Skin epidermis (tissue), 12 donors: ENCODE measurements around the gene SPTSSB.

Experiments used
- H3K27ac ChIP-seq, 21 experiments: fragments of 200-600 bp; sonication (generic) in 11 of 21; one replicate each; pipeline ENCODE4 v1.5.0; 2020; ENCODE audit warnings: mild to moderate bottlenecking in 3 of 21, inconsistent platforms in 2 of 21, moderate library complexity in 2 of 21
- H3K4me3 ChIP-seq, 7 experiments: fragments of 200-600 bp; sonication (generic) in 2 of 7; one replicate each; pipeline ENCODE4 v1.5.0; 2020; ENCODE audit warnings: inconsistent platforms in 2 of 7, mild to moderate bottlenecking in 2 of 7, moderate library complexity in 1 of 7

SPTSSB gene

DNA sequence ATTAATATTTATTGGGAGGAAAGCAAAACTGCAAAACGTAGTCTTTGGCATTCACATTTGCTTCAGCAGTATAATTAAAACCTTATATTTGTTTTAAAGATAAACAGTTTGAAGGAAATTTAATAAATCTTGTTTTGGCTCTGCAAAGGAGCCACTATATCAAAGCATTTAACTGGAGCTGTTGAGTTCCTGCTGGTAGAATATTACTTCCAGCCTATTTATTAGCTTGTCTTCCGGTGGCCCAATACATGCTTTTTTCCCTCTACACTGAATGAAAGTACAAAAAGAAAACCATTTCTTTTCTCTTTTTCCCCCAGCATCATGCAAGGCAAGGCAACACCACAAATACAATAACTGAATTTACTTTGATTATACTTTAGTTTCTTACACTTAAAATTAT is 26.3 kb downstream of the SPTSSB start:
- Histone ChIP-seq H3K27ac (no peak overlapping the region), H3K4me3 (no peak overlapping the region)

DNA sequence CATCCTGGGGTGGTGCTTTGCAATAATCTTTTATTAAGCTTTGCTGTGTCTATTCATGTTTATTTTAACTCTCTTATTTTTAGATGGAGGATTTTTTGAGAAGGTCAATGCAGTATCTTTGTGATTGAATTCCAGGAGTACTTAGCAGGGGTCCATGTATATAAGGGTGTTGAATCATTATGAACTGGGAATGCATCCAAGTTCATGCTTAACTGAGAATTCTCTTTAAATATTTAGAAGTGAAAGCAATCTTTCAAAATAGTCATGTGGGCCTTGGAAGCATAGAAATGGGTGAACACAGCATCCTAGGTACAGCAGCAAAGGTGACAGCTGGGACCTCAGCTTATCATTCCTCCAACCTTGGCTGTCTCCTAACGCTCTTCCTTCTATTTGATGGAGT is 27.3 kb downstream of the SPTSSB start:
- H3K27ac ChIP-seq, result no peak overlapping the region
- H3K4me3 ChIP-seq, result no peak overlapping the region

DNA sequence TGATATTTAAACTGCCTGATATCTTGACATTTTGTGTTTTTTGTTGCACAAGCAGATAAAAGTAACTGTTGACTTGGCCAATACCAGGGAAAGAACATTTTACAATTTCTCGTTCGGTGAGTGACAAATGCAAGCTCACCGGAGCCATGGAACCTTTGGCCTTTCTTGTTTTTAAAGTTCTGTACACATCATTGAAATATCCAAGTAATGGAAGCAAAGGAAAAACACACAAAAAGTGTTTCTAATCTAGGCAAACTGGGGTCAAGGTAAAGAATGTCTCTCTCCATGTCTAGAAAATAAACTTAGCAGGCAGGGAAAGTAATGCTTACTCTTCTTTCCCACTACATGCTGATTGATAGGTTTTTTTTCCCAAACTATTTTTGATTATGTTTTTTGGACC is 27.8 kb downstream of the SPTSSB start:
- H3K4me3 ChIP-seq, result no peak overlapping the region
- H3K27ac ChIP-seq, result no peak overlapping the region

DNA sequence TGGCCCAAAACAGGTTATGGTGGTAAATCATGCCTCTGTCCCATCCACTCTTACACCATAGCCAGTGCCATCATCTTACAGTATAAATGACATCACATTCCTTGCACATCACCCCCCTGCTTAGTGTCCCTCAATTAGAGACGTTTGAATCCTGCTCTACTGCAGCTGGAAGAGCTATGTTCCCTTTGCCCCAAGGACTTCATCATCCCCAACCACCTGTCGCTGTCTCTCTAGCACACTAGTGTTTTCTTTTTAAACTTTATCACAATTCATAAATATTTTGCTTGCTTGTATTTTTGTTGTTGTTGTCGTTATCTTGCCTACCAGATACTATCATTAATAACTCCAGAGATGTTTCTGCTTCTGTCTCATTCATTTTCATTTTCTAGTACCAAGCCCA is 28.7 kb downstream of the SPTSSB start:
- no peak overlapping the region for H3K27ac ChIP-seq
- H3K4me3 ChIP-seq, result no peak overlapping the region

DNA sequence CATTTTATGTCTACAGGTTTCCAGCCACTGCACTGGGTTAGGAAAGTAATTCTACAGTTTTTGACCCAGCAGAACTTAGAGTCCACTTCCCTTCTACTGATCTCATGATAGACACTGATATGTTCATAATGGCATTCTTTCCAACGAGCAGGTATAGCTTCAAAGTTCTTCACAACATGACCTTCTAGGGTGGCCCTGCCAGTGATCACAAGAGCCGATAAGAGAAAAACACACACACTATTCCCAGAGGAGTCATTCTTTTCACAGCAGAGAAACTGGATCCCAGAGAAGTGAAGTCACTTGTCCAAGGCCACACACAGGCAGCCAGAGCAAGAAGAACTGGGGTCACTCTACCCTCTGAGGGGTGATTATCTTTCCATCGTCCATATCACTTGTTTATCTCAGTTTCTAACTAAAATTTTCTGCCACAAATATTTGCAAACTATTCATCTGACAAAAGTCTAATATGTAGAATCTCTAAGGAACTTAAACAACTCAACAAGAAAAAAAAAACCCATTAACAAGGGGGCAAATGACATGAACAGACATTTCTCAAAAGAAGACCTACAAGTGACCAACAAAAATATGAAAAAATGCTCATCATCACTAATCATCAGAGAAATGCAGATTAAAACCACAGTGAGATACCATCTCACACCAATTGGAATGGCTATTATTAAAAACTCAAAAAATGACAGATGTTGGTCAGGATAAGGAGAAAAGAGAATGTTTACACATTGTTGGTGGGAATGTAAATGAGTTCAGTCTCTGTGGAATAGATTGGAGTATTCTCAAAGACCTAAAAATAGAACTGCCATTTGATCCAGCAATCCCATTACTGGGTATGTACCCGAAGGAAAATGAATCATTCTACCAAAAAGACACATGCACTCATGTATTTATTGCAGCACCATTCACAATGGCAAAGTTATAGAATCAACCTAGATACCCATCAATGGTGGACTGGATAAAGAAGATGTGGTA is 31.5 kb downstream of the SPTSSB start:
- H3K4me3 ChIP-seq, result no peak overlapping the region
- no peak overlapping the region for H3K27ac ChIP-seq

DNA sequence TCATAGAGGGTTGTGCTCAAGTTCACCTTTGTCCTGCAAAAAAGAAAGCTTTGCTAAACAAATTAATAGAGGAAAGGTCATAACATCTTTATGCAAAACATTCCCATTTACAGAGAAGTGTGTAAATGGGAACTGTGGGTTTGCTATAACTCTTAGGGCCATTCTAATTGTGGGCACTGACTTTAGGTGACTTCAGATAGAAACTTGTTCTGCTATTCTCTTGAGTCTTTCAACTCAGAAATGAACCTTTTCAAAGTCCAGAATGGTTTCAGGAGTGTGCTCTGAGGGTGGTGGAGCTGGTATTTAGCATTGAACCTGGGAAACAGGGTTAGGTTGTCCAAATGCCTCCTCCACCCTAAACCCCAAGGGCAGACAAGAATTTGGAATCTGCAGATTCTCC is 34.0 kb downstream of the SPTSSB start:
- no peak overlapping the region for H3K4me3 ChIP-seq
- H3K27ac ChIP-seq, result no peak overlapping the region

DNA sequence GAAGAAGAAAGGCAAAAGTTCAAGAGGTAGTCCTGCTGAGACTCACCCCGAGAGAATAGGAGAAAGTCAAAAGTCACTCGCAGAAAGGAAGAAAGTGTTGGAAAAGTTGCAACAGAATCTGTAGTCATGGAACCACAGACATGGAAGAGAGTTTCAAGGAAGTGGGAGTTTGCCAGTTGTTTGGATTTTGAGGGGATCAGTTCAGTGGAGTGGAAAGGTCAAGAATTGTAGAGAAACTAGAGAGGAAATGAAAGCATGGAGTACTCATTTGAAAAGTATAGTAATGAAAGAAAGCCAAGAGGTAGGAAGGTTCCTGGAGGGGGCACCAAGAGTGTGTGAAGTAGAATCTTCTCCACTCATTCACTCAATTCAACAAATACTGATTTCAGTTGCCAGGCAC is 34.7 kb downstream of the SPTSSB start:
- Histone ChIP-seq H3K4me3 (no peak overlapping the region), H3K27ac (no peak overlapping the region)

DNA sequence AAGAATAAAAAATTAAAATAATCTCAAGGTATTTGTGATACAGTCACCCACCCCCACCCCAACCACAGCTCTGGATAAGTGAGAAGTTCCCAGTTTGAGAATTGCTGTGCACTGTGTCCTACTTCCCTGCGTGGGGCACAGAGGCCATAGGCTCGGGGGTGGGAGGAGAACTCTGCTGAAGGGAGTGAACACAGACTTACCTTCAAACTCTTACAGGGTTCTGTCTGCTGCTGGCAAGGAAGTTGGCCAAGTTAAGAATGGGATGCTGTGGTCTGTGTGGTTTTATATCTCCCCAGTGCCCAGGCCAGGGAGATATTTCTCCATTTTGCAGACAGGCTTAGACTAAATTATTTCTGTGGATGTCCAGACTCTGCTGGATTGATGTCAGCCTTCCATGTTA is 37.6 kb downstream of the SPTSSB start:
- no peak overlapping the region for H3K4me3 ChIP-seq

DNA sequence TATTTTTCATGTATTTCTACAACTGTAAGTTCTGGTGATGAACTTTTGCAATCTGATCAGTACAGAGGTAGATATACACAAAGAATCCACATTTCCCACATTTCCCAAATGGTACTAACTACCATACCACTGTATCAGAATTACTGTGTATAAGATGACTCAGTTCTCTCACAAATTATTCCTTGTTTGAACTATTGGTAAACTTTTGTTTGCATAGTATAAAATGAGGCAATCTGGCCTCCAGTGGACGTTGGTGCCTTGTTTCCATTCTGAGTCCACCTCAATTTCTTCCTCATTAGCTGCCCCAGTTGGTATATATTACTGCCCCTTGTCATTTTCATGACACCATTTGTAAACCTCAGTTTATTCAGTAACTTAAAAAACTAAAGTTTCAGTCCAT is 38.5 kb downstream of the SPTSSB start:
- H3K27ac ChIP-seq, result no peak overlapping the region

More for the DNA sequence above, 37.6 kb downstream of the SPTSSB start:
- no peak overlapping the region for H3K27ac ChIP-seq

DNA sequence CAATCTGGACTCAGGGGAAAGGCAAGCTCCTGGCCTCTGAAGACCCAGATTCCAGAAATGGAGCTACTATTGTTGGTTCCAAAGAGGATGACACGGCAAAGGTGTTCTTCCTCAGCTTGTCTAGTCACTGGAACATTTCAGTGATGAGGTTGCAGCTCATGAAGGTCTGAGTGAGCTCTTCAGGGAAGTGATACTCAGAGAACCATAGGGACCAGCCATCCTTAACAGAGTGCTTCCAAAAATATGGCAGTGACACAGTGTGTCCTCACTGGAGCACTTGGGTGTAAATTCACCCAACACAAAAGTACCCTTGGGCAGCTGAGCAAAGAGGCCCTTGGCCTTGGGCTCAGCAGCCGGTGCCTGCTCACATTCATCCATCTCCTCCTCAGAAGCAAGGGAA is 46.3 kb downstream of the SPTSSB start:
- Histone ChIP-seq H3K4me3 (no peak overlapping the region), H3K27ac (no peak overlapping the region)

More for the DNA sequence above, 38.5 kb downstream of the SPTSSB start:
- no peak overlapping the region for H3K4me3 ChIP-seq

DNA sequence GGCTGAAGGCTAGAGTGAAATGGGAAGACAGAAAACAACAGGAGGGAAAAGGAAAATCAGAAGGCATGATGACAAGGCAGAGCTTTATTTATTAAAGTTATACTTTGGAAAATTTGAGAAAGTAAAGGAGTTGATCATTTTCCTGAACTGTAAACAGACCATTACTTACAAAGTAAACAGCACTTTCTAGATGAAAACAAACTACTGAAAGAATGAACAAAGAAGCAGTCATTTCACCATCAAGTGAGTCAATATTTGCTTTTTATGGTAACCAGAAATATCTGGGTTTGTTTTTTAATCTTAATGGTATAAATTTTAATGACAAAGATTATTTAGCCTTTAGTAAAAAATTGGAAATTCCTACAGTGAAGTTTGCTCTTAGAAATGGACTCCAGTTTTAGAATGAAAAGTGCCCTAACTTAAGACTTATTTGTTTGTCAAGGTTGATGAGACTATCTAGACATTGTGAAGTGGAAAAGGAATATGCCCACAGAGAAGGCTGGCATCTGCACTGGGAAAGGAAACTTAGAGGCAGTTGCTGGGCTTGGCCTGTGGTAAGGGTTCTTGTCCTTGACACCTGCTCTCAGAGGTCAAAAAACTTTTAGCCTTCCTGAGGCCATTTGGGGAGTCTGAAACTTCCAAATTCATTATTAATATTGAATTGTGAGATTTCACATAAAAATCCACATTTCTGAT is 47.2 kb downstream of the SPTSSB start:
- Histone ChIP-seq H3K4me3 (no peak overlapping the region), H3K27ac (no peak overlapping the region)

DNA sequence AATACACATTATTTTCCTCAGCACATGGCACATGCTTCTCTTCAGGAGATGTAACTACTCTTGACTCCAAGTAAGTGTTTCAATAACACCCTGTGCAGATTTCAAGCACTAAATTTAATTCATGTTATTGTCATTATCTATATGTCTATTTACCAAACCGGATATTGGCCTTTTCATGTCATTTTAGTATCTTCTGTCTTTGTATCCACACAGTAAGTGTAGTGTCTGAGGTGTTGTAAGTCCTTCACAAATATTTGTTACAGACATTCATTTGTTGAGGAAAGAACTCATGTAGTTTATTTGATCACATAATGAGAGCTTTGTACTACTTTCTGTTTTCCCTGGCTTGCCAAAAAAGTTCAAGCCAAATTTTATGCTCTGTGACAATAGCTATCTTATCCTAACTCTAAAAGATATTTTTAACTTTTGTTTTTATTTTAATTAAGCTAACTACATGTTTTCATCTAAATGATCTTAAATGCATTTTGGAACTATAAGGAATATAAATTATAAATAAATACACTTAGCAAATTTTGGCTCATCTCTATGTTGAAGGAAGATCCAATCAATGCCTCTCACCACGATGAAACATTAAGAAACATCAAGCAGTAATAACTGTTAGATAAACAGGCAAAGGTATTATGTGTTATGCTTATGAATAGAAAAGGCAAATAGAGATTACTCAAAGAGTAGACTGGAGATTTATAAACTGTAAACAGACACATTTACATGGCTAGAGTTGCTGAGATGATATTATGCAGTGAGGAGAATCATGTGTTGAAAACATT is 48.3 kb downstream of the SPTSSB start:
- H3K4me3 ChIP-seq, result no peak overlapping the region
- H3K27ac ChIP-seq, result no peak overlapping the region

DNA sequence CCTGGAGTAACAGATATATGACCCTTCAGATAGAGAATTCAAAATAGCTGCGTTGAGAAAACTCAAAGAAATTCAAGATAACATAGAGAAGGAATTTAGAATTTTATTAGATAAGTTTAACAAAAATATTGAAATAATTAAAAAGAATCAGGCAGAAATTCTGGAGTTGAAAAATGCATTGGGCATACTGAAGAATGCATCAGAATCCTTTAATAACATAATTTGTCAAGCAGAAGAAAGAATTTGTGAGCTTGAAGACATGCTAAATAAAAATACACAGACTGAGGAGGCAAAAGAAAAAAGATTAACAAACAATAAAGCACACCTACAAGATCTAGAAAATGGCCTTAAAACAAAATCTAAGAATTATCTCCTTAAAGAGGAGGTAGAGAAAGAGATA is 50.5 kb downstream of the SPTSSB start:
- Histone ChIP-seq H3K27ac (no peak overlapping the region), H3K4me3 (no peak overlapping the region)

DNA sequence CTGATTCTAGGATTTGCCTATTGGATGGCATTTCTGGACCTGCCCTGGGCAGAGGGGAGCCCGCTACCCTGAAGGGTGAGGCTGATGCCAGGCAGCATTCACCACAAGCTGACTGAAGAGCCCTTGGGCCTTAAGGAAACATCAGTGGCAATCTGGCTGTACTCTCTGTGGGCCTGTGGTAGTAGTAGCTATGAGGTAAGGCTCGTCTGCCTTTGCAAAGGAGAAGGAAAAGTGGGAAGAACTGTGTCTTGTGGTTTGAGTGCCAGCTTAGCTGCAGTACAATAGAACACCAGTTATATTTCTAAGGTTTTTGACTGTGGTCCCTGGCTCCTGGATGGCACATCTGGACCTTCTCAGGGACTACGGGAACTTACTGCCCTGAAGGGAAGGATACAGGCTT is 51.5 kb downstream of the SPTSSB start:
- Histone ChIP-seq H3K4me3 (no peak overlapping the region), H3K27ac (no peak overlapping the region)

DNA sequence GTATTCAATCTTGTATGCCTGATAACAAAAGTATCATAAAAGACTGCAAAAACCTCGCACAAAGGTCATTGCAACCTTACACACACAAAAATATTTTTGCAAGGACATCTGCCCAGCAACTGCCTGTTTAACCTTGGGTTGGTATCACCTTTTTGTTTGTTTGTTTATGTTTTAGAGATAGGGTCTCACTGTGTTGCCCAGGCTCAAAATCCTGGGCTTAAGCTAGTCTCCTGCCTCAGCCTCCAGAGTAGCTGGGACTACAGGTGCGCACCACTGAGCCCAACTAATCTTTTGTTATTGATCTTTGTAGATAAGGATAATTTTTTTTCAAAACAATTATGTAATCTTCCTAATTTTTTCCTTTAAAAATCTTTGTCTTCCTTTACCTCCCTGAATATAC is 54.2 kb downstream of the SPTSSB start:
- H3K4me3 ChIP-seq, result no peak overlapping the region
- peak overlapping the region in 18 of 21 experiments; percentile 3 to 81 (median 65) for H3K27ac ChIP-seq

DNA sequence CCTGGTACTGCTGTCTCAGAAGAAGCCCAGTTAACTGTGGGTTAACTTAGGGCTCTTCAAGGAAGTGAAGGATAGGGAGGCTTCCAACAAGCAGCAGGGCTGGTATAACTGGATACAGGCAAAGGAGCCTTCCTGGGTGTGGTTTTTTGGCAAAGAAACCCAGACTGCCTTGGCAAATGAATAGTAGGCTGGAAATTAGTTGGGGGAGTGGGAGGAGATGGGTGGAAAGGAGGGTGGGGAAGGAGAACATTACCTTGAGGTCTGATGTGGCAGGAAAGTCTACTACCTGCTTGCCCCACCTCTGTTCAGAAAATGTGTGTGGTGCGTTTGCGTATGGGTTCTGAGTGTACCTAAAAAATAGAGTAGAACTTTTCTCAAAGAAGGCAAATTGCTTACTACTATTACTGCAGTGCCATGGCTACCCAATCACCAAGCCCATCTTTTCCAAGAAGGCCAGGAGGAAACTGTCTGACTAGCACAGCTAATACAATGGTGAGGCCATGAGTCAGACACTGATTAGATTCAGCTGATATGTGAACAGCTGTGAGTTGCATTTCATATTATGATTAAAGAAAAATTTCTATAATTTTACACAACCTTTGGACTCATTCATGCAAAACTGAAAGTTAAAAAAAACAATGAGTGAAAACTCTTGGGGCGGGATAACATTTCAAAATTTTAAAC is 55.2 kb downstream of the SPTSSB start:
- Histone ChIP-seq H3K27ac (peak overlapping the region in 19 of 21 experiments; percentile 3 to 81 (median 64)), H3K4me3 (no peak overlapping the region)

DNA sequence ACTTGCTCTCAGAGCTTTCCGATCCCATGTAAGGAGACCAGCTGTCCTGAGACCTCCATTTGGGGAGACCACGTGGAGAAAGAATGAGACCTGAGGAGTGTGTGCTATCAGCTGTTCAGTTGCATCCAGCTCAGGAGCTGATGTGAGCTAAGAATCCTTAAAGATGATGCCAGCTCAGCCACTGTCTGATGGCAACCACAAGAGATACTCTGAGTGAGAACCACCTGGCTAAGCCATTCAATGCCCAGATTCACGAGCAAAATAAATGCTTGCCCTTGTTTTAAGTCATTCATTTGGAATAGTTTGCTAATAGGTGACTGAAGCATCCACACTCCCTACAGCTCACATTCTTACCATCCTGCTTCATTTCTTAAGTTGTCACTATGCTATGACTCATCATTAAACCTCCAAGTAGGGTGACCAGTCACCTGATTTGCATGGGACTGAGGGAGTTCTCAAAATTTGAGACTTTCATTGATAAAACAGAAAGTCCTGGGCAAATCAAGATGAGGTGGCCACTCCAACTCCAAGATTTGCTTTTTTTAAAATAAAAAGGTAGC is 56.4 kb downstream of the SPTSSB start:
- no peak overlapping the region for H3K4me3 ChIP-seq
- H3K27ac ChIP-seq, result peak overlapping the region in 16 of 21 experiments; percentile 25 to 81 (median 64)

DNA sequence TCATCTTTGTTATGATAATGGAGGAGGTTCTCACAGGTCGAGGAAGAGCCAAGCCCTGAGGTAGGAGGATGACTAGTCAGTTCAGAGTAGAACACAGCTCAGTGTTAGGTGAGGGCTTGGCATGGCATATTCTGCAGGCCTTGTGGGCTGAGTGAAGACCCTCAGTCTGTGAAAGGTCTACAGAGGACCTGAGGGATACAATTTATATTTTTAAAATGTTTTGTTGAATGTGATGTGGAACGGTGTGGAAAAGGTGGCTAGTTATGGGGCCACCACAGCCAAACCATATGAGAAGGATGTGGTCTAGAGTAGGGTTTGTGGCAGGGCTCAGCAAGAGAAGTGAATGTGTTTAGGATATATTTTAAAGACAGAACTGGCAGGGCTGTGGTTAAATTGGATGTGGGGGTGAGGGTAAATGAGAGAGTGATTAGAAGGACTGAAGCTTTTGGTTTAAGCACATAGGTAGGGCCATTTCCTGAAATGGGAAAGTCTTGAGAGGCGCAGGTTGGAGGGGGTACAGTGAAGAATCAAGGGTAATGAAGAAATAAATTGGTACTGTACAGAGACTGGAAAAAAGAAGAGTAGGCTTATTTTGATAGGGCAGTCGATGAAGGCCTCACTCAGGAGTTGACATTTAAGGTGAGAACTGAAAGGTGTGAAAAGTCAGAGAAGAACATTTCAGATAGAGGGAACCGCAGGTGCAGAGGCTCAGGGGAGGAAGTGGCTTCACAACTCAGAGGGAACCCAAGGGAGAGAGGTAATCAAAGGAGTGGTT is 60.5 kb downstream of the SPTSSB start:
- peak overlapping the region in 1 of 21 experiments; percentile 16 for H3K27ac ChIP-seq
- no peak overlapping the region for H3K4me3 ChIP-seq
